ENCODE results near the gene ATF3.
"Not testable (repeated sequence)": the region's sequence is repeated elsewhere in the genome, so short reads cannot be mapped to it uniquely, and the experiment has no call there.

ATF3 gene

GRCh38 chr1:212651521-212651920 is 43.0 kb downstream of the ATF3 start:
- no peak for DNase-seq (ENCODE audit: low spot score)

- DNase-seq (ENCODE audit: low spot score) = no peak
These were observed 43.4 kb downstream of the ATF3 start for GRCh38 chr1:212651977-212652376.

- DNase-seq (ENCODE audit: low spot score) = no peak
These were observed 44.0 kb downstream of the ATF3 start for GRCh38 chr1:212652609-212653008.

- DNase-seq (ENCODE audit: low spot score) = no peak
These were observed 47.3 kb downstream of the ATF3 start for GRCh38 chr1:212655668-212656440.

- DNase-seq (ENCODE audit: low spot score) = no peak
These were observed 48.2 kb downstream of the ATF3 start for GRCh38 chr1:212656730-212657129.

- DNase-seq (ENCODE audit: low spot score) = not testable (repeated sequence)
These were observed 49.7 kb downstream of the ATF3 start for GRCh38 chr1:212658250-212658649.

- DNase-seq (ENCODE audit: low spot score) = no peak
These were observed 56.0 kb downstream of the ATF3 start for GRCh38 chr1:212664409-212665199.

GRCh38 chr1:212665241-212666115 is 56.9 kb downstream of the ATF3 start:
- peak; percentile 71 for DNase-seq (ENCODE audit: low spot score)

GRCh38 chr1:212666116-212666775 is 57.7 kb downstream of the ATF3 start:
- DNase-seq (ENCODE audit: low spot score) = no peak

GRCh38 chr1:212667223-212668139 is 58.9 kb downstream of the ATF3 start:
- DNase-seq (ENCODE audit: low spot score) = peak; percentile 85

- DNase-seq (ENCODE audit: low spot score) = no peak
These were observed 59.9 kb downstream of the ATF3 start for GRCh38 chr1:212668477-212668876.

GRCh38 chr1:212669102-212669501 is 60.5 kb downstream of the ATF3 start:
- no peak for DNase-seq (ENCODE audit: low spot score)

- no peak for DNase-seq (ENCODE audit: low spot score)
These were observed 61.0 kb downstream of the ATF3 start for GRCh38 chr1:212669600-212669999.

- no peak for DNase-seq (ENCODE audit: low spot score)
These were observed 61.7 kb downstream of the ATF3 start for GRCh38 chr1:212670301-212670700.

All from SW480 (cell line).